GM12864 (cell line): ENCODE measurements around the gene PDE6B.

ENCODE experiments used
- DNase-seq: peaks from one replicate; pipeline ENCODE4 v3.0.0-alpha.2; 2011; ENCODE audit warnings: low read depth
- H3K4me3 ChIP-seq: 2 replicates; pipeline ENCODE4 v1.5.1; 2011; ENCODE audit warnings: mild to moderate bottlenecking, low read depth, low read length, control low read depth
- CTCF ChIP-seq: IDR thresholded peaks from 2 replicates; pipeline ENCODE4 v1.5.1; 2011; ENCODE audit warnings: low read depth, mild to moderate bottlenecking, moderate library complexity, low read length, control low read depth, inconsistent platforms; ENCODE audit errors: missing control alignments

Gene PDE6B

GRCh38 chr4:601612-602558 is 23.5 kb upstream of the PDE6B start:
- no peak for TF ChIP-seq CTCF
- DNase-seq = no peak
- no peak overlapping the region for H3K4me3 ChIP-seq

- H3K4me3 ChIP-seq = no peak overlapping the region
- DNase-seq = no peak
- TF ChIP-seq CTCF = peak; percentile 45
Observed at GRCh38 chr4:602559-602942, 22.8 kb upstream of the PDE6B start.

- TF ChIP-seq CTCF = no peak
- no peak overlapping the region for H3K4me3 ChIP-seq
- DNase-seq = no peak
Observed at GRCh38 chr4:604131-604530, 21.2 kb upstream of the PDE6B start.

GRCh38 chr4:605702-606425 is 19.5 kb upstream of the PDE6B start:
- no peak for TF ChIP-seq CTCF
- DNase-seq = no peak
- H3K4me3 ChIP-seq = no peak overlapping the region

GRCh38 chr4:608236-608635 is 17.1 kb upstream of the PDE6B start:
- DNase-seq = no peak
- TF ChIP-seq CTCF = no peak
- H3K4me3 ChIP-seq = no peak overlapping the region

- H3K4me3 ChIP-seq = no peak overlapping the region
- no peak for DNase-seq
- TF ChIP-seq CTCF = no peak
Observed at GRCh38 chr4:609400-610050, 15.8 kb upstream of the PDE6B start.
